ENCODE data around the gene SLC16A8.
A peak's percentile ranks its signal among the peaks of the same experiment; 100 is the strongest.

SLC16A8 gene

GRCh38 chr22:38056969-38057891 is 26.8 kb downstream of the SLC16A8 start, which contains the start of gene PICK1:
PICK1 (plus strand) TSS chr22:38057404; CDS start chr22:38057810, 406 bp downstream.
- ATAC-seq (peak; percentile 88), DNase-seq (ENCODE audit: low spot score in 2 of 2) (peak; percentile 74 to 90)
- H3K9me3 Mint-ChIP-seq: no peaks in the 10 kb centered on the region
- peaks cover 13% of the 10 kb centered on the region for H3K36me3 Mint-ChIP-seq
- H3K27ac Mint-ChIP-seq: peak within 1 kb of the TSS; percentile 97
- H3K4me1 Mint-ChIP-seq: peaks cover 25% of the 10 kb centered on the region
- H3K4me3 Mint-ChIP-seq: peak within 1 kb of the TSS; percentile 82

- ATAC-seq: peak; percentile 82
- Mint-ChIP-seq H3K9me3 (no peaks in the 10 kb centered on the region), H3K4me1 (peaks cover 17% of the 10 kb centered on the region), H3K27ac (peak overlapping the region; percentile 78), H3K36me3 (peaks cover 6% of the 10 kb centered on the region), H3K4me3 (no peak overlapping the region)
- peak; percentile 63 to 87 for DNase-seq (ENCODE audit: low spot score in 2 of 2)
Measured at GRCh38 chr22:38051900-38052862, 31.8 kb downstream of the SLC16A8 start.

- Mint-ChIP-seq H3K36me3 (no peaks in the 10 kb centered on the region), H3K27ac (no peak overlapping the region), H3K4me1 (peaks cover 8% of the 10 kb centered on the region), H3K9me3 (no peaks in the 10 kb centered on the region), H3K4me3 (no peak overlapping the region)
- DNase-seq (ENCODE audit: low spot score in 2 of 2) (no peak), ATAC-seq (no peak)
Measured at GRCh38 chr22:38051261-38051660, 32.7 kb downstream of the SLC16A8 start.

GRCh38 chr22:38050720-38051119 is 33.3 kb downstream of the SLC16A8 start:
- no peaks in the 10 kb centered on the region for H3K9me3 Mint-ChIP-seq
- no peak for ATAC-seq
- no peak overlapping the region for H3K27ac Mint-ChIP-seq
- peaks cover 6% of the 10 kb centered on the region for H3K4me1 Mint-ChIP-seq
- no peaks in the 10 kb centered on the region for H3K36me3 Mint-ChIP-seq
- no peak for DNase-seq (ENCODE audit: low spot score in 2 of 2)
- H3K4me3 Mint-ChIP-seq: no peak overlapping the region

GRCh38 chr22:38049812-38050619 is 34.0 kb downstream of the SLC16A8 start:
- Mint-ChIP-seq H3K9me3 (no peaks in the 10 kb centered on the region), H3K4me3 (no peak overlapping the region)

GRCh38 chr22:38046070-38046748 is 37.8 kb downstream of the SLC16A8 start:
- H3K9me3 Mint-ChIP-seq: no peaks in the 10 kb centered on the region
- peak overlapping the region; percentile 37 for H3K27ac Mint-ChIP-seq
- DNase-seq (ENCODE audit: low spot score in 2 of 2): no peak
- no peaks in the 10 kb centered on the region for H3K36me3 Mint-ChIP-seq
- no peaks in the 10 kb centered on the region for H3K4me1 Mint-ChIP-seq
- no peak for ATAC-seq
- H3K4me3 Mint-ChIP-seq: no peak overlapping the region

More at GRCh38 chr22:38049812-38050619, 34.0 kb downstream of the SLC16A8 start:
- no peak for DNase-seq (ENCODE audit: low spot score in 2 of 2)
- H3K27ac Mint-ChIP-seq: no peak overlapping the region
- peaks cover 6% of the 10 kb centered on the region for H3K4me1 Mint-ChIP-seq
- no peak for ATAC-seq
- H3K36me3 Mint-ChIP-seq: no peaks in the 10 kb centered on the region

- no peak for ATAC-seq
- Mint-ChIP-seq H3K9me3 (no peaks in the 10 kb centered on the region), H3K27ac (peak overlapping the region; percentile 21)
Measured at GRCh38 chr22:38043151-38044039, 40.6 kb downstream of the SLC16A8 start.

GRCh38 chr22:38042488-38042790 is 41.5 kb downstream of the SLC16A8 start:
- Mint-ChIP-seq H3K9me3 (no peaks in the 10 kb centered on the region), H3K4me3 (no peak overlapping the region), H3K4me1 (no peaks in the 10 kb centered on the region), H3K27ac (peak overlapping the region; percentile 4), H3K36me3 (no peaks in the 10 kb centered on the region)
- no peak for DNase-seq (ENCODE audit: low spot score in 2 of 2)
- no peak for ATAC-seq

More at GRCh38 chr22:38043151-38044039, 40.6 kb downstream of the SLC16A8 start:
- H3K4me1 Mint-ChIP-seq: no peaks in the 10 kb centered on the region
- DNase-seq (ENCODE audit: low spot score in 2 of 2): no peak
- H3K4me3 Mint-ChIP-seq: no peak overlapping the region
- no peaks in the 10 kb centered on the region for H3K36me3 Mint-ChIP-seq

GRCh38 chr22:38041760-38042487 is 42.1 kb downstream of the SLC16A8 start:
- H3K36me3 Mint-ChIP-seq: no peaks in the 10 kb centered on the region
- no peaks in the 10 kb centered on the region for H3K4me1 Mint-ChIP-seq
- no peaks in the 10 kb centered on the region for H3K9me3 Mint-ChIP-seq
- H3K27ac Mint-ChIP-seq: peak overlapping the region; percentile 4
- ATAC-seq (peak; percentile 22), DNase-seq (ENCODE audit: low spot score in 2 of 2) (no peak)
- no peak overlapping the region for H3K4me3 Mint-ChIP-seq

- peak overlapping the region; percentile 4 for H3K27ac Mint-ChIP-seq
- no peak for ATAC-seq
Measured at GRCh38 chr22:38040953-38041759, 42.8 kb downstream of the SLC16A8 start.

GRCh38 chr22:38038890-38039812 is 44.8 kb downstream of the SLC16A8 start:
- no peak for ATAC-seq
- Mint-ChIP-seq H3K4me3 (no peak overlapping the region), H3K36me3 (no peaks in the 10 kb centered on the region), H3K27ac (no peak overlapping the region), H3K4me1 (peaks cover 1% of the 10 kb centered on the region), H3K9me3 (no peaks in the 10 kb centered on the region)
- no peak for DNase-seq (ENCODE audit: low spot score in 2 of 2)

More at GRCh38 chr22:38040953-38041759, 42.8 kb downstream of the SLC16A8 start:
- Mint-ChIP-seq H3K4me3 (no peak overlapping the region), H3K36me3 (no peaks in the 10 kb centered on the region), H3K4me1 (no peaks in the 10 kb centered on the region), H3K9me3 (no peaks in the 10 kb centered on the region)
- no peak for DNase-seq (ENCODE audit: low spot score in 2 of 2)

Data from stimulated activated effector memory CD8-positive, alpha-beta T cell treated with anti-CD3 and anti-CD28 coated beads, Interleukin-12 subunit alpha, Interleukin-12 subunit beta, amount 100 ng/mL, for 72 hours (primary cell).